Measurements from ENCODE around the gene TFEB.
A peak's percentile ranks its signal among the peaks of the same experiment; 100 is the strongest.

TFEB gene

DNA sequence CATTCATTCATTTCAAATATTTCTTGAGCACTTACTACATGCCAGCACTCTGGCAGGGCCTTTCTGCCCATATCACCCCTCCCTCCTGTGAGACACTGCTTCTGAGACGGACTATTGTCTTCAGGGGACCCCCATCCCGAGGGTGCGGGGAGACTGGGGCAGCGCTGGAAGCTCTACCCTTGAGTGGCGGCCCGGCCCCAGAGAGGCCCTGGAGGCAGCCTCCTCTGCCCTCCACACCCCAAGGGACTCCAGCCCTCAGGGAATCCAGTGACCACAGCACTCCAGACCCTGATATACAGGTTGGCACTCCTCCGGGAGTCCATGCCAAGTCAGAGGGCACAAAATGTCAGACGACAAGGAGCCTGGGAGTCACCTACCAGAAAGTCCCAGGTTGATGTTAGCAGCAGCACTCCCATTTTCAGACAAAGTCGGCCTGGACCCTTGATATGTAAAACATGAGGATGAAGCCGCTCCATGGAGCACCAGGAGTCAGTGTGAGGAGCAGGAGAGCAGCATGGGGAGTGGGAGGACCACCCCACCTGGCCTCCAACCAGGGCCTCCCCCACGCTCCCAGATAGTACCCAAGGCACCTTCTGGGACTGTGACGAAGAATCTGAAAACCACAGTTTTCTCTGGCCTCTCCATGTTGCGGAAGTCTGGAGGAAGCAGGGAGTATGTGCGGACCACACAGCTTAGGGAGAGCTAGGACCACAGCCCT is 20.7 kb downstream of the TFEB start:
- Histone ChIP-seq H3K79me2 (ENCODE audit: control insufficient read depth, low read length) (peaks cover 73% of the 10 kb centered on the region), H3K36me3 (ENCODE audit: control insufficient read depth, low read length) (0 out of 2 replicates have a peak, but pooled peaks cover 7% of the 10 kb centered on the region), H3K9me2 (replicated peaks; ENCODE audit: control insufficient read depth, low read length) (no peaks in the 10 kb centered on the region), H3K4me2 (ENCODE audit: low read length) (peak overlapping the region; percentile 40), H3K4me3 (ENCODE audit: low read length) (0 out of 2 replicates have a peak overlapping the region, but pooled peaks have one; percentile 12), H3K27me3 (ENCODE audit: control insufficient read depth, low read length) (no peaks in the 10 kb centered on the region), H4K20me1 (ENCODE audit: control insufficient read depth, insufficient read depth, low read depth, low read length) (peaks cover 8% of the 10 kb centered on the region; the same call in 1 of the 2 replicates), H3K9me3 (ENCODE audit: control insufficient read depth, insufficient read depth, low read length) (no peaks in the 10 kb centered on the region), H3K27ac (ENCODE audit: low read depth, low read length) (0 out of 2 replicates have a peak overlapping the region, but pooled peaks have one; percentile 8), H3F3A (ENCODE audit: control insufficient read depth, insufficient read depth) (peaks cover 4% of the 10 kb centered on the region; the same call in 1 of the 2 replicates), H3K4me1 (ENCODE audit: control insufficient read depth, low read length) (peaks cover 67% of the 10 kb centered on the region)
- TF ChIP-seq, protein P1, sequence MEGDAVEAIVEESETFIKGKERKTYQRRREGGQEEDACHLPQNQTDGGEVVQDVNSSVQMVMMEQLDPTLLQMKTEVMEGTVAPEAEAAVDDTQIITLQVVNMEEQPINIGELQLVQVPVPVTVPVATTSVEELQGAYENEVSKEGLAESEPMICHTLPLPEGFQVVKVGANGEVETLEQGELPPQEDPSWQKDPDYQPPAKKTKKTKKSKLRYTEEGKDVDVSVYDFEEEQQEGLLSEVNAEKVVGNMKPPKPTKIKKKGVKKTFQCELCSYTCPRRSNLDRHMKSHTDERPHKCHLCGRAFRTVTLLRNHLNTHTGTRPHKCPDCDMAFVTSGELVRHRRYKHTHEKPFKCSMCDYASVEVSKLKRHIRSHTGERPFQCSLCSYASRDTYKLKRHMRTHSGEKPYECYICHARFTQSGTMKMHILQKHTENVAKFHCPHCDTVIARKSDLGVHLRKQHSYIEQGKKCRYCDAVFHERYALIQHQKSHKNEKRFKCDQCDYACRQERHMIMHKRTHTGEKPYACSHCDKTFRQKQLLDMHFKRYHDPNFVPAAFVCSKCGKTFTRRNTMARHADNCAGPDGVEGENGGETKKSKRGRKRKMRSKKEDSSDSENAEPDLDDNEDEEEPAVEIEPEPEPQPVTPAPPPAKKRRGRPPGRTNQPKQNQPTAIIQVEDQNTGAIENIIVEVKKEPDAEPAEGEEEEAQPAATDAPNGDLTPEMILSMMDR (IDR thresholded peaks at IDR 0.05; ENCODE audit: low read depth, low read length, poor library complexity, severe bottlenecking): no peak

DNA sequence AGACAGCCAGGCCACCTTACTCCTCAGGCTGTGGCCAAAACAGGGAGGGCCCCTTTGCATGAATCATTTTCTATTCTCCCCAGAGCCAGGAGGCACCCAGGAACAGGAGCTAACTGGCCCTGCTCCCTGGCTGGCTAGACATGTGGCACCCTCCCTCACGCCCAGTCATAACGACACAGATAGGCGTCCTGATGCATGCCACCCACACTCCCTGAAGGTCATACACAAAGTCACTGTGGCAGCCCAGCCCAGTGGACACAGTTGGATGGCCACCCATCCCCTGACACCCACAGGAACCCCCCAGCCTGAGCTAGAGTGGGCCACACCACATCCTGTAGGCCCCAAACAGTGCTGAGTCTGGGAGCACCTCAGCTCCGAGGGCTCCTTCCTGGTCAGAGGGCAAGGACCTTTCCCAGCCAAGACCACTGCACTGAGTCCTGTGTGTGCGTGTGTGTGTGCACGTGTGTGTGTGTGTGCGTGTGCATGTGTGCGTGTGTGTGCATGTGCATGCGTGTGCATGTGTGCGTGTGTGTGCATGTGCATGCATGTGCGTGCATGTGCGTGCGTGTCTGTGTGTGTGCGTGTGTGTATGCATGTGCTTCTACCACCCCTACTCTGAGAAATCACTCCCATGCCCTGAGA is 21.6 kb downstream of the TFEB start:
- H3K9me3 ChIP-seq (ENCODE audit: control insufficient read depth, insufficient read depth, low read length): no peaks in the 10 kb centered on the region
- H3K27me3 ChIP-seq (ENCODE audit: control insufficient read depth, low read length): no peaks in the 10 kb centered on the region
- peaks cover 5% of the 10 kb centered on the region; the same call in 1 of the 2 replicates for H3F3A ChIP-seq (ENCODE audit: control insufficient read depth, insufficient read depth)
- peaks cover 64% of the 10 kb centered on the region for H3K4me1 ChIP-seq (ENCODE audit: control insufficient read depth, low read length)
- peaks cover 4% of the 10 kb centered on the region; the same call in 1 of the 2 replicates for H4K20me1 ChIP-seq (ENCODE audit: control insufficient read depth, insufficient read depth, low read depth, low read length)
- H3K79me2 ChIP-seq (ENCODE audit: control insufficient read depth, low read length): peaks cover 71% of the 10 kb centered on the region
- H3K4me2 ChIP-seq (ENCODE audit: low read length): peak overlapping the region; percentile 40
- H3K9me2 ChIP-seq (replicated peaks; ENCODE audit: control insufficient read depth, low read length): no peaks in the 10 kb centered on the region
- H3K36me3 ChIP-seq (ENCODE audit: control insufficient read depth, low read length): peaks cover 11% of the 10 kb centered on the region
- 0 out of 2 replicates have a peak overlapping the region, but pooled peaks have one; percentile 12 for H3K4me3 ChIP-seq (ENCODE audit: low read length)
- TF ChIP-seq EZH2phosphoT487 (IDR thresholded peaks at IDR 0.05; ENCODE audit: borderline replicate concordance, low read length): no peak
- TF ChIP-seq, protein P1 (IDR thresholded peaks at IDR 0.05; ENCODE audit: low read depth, low read length, poor library complexity, severe bottlenecking): no peak
- H3K27ac ChIP-seq (ENCODE audit: low read depth, low read length): peak overlapping the region; percentile 8

DNA sequence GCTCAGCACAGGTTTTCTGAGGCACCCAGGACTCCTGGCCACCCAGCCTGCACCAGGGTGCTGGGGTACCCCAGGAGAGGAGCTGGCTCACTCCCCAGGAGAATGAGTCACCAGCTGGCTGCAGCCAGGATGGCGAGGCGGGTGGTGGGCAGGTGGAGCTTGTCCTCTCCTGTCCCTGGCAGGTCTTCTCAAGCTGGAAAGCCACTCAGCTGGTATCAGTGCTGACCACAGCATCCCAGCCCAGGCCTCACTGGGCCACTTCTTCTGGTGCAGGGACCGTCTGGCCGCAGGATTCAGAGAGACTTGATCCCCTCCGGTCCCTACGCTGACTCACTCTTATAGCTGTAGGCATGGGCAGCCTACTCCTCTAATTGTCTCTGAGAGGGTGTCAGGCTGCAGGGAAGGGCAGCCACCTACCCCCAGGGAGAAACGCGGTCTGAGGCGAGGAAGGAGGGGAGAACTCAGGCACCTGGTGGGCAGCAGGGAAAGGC is 22.2 kb downstream of the TFEB start:
- Histone ChIP-seq H3K79me2 (ENCODE audit: control insufficient read depth, low read length) (peaks cover 71% of the 10 kb centered on the region), H3K9me2 (replicated peaks; ENCODE audit: control insufficient read depth, low read length) (no peaks in the 10 kb centered on the region), H3K36me3 (ENCODE audit: control insufficient read depth, low read length) (peaks cover 14% of the 10 kb centered on the region), H3K27ac (ENCODE audit: low read depth, low read length) (peak overlapping the region; percentile 7; the same call in 1 of the 2 replicates), H3F3A (ENCODE audit: control insufficient read depth, insufficient read depth) (peaks cover 8% of the 10 kb centered on the region; the same call in 1 of the 2 replicates), H3K9me3 (ENCODE audit: control insufficient read depth, insufficient read depth, low read length) (no peaks in the 10 kb centered on the region), H3K4me3 (ENCODE audit: low read length) (no peak overlapping the region), H3K4me2 (ENCODE audit: low read length) (peak overlapping the region; percentile 40), H4K20me1 (ENCODE audit: control insufficient read depth, insufficient read depth, low read depth, low read length) (peaks cover 4% of the 10 kb centered on the region; the same call in 1 of the 2 replicates), H3K4me1 (ENCODE audit: control insufficient read depth, low read length) (peaks cover 64% of the 10 kb centered on the region), H3K27me3 (ENCODE audit: control insufficient read depth, low read length) (no peaks in the 10 kb centered on the region)
- TF ChIP-seq, protein P1 (IDR thresholded peaks at IDR 0.05; ENCODE audit: low read depth, low read length, poor library complexity, severe bottlenecking): no peak
- TF ChIP-seq EZH2phosphoT487 (IDR thresholded peaks at IDR 0.05; ENCODE audit: borderline replicate concordance, low read length): no peak

Data from DOHH2 (cell line).